ENCODE data around the gene NXPH3. TPM values are rescaled to one million over a fixed set of nuclear protein-coding genes. Genes with fewer than 3 reads are reported as not detected.

NXPH3 gene
- 1.4 and 1.6 TPM in 2 replicates for total RNA-seq

DNA sequence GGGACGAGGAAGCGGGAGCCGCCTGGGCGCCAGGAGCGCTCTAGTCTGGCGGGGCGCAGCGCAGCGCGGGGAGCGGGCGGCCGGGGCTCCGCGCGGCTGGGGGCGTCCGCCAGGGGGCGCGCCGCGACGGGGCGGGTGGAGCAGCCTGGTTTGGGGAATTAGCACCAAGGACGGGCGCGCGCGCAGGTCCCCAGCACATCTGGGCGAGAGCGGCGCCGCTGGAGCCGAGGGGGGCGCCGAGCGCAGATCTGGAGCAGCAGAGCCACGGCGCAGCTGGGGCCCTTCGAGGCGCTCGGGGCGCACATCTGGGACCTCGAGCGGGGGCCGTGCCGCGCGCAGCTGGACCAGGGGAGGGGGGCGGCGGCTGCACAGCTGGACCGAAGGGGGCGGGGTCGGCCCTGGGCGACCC, at the start of gene NXPH3:
TSS of gene NXPH3 (plus strand) at position 193 of the 409 bp plus-strand sequence. CDS start 349 bp downstream, outside the sequence.

Other genes starting within 250 kb of the NXPH3 start
- gene ZNF652, start 213.6 kb upstream of the NXPH3 start, total RNA-seq: 22.6 and 25.5 TPM in 2 replicates
- 122 and 166 TPM in 2 replicates for gene PHB1, start 161.0 kb upstream of the NXPH3 start, total RNA-seq
- not detected in 2 replicates for gene NGFR, start 80.6 kb upstream of the NXPH3 start, total RNA-seq
- 50.1 and 65.0 TPM in 2 replicates for gene SPOP, start 102.2 kb downstream of the NXPH3 start, total RNA-seq
- 70.2 and 84.1 TPM in 2 replicates for gene SLC35B1, start 132.1 kb downstream of the NXPH3 start, total RNA-seq
- gene FAM117A, start 188.3 kb downstream of the NXPH3 start, total RNA-seq: 7.6 and 16.7 TPM in 2 replicates
- 51.2 and 93.7 TPM in 2 replicates for gene KAT7, start 212.8 kb downstream of the NXPH3 start, total RNA-seq

Measured in vein endothelial cell (primary cell).